Epithelial cell of proximal tubule (primary cell): Measurements from ENCODE around the gene ANGEL1. TPM values are rescaled to one million over a fixed set of nuclear protein-coding genes. Genes with fewer than 3 reads are reported as not detected.

Experiments used
- DNase-seq: peaks from one replicate; pipeline ENCODE4 v3.0.0-alpha.2; 2011; ENCODE audit warnings: low read depth
- H3K4me3 ChIP-seq: 2 replicates; pipeline ENCODE4 v1.5.1; 2011; ENCODE audit warnings: low read depth, mild to moderate bottlenecking, low read length
- CTCF ChIP-seq: conservative IDR thresholded peaks from 2 replicates; pipeline ENCODE4 v1.5.1; 2012; ENCODE audit warnings: low read depth, mild to moderate bottlenecking, low read length
- total RNA-seq: library from RNA; depleted of rRNA; stranded (reverse); fragments of >200 nt; gene quantifications from 2 replicates; pipeline ENCODE4 v1.2.3, GENCODE V29; 2015

ANGEL1 gene
- total RNA-seq, 1 donor from 2014 or later: 7.8 TPM

GRCh38 chr14:76830556-76830955 is 17.9 kb upstream of the ANGEL1 start:
- H3K4me3 ChIP-seq: no peak overlapping the region
- DNase-seq: no peak
- no peak for TF ChIP-seq CTCF

- TF ChIP-seq CTCF: no peak
- no peak for DNase-seq
- no peak overlapping the region for H3K4me3 ChIP-seq
Observed at GRCh38 chr14:76829650-76830421, 17.2 kb upstream of the ANGEL1 start.

GRCh38 chr14:76829013-76829365 is 16.3 kb upstream of the ANGEL1 start:
- H3K4me3 ChIP-seq: no peak overlapping the region
- no peak for DNase-seq
- no peak for TF ChIP-seq CTCF

GRCh38 chr14:76828339-76829012 is 15.8 kb upstream of the ANGEL1 start:
- no peak for TF ChIP-seq CTCF
- H3K4me3 ChIP-seq: peak overlapping the region; percentile 26
- DNase-seq: no peak

- DNase-seq: no peak
- TF ChIP-seq CTCF: no peak
- H3K4me3 ChIP-seq: peak overlapping the region; percentile 26
Observed at GRCh38 chr14:76827696-76828296, 15.1 kb upstream of the ANGEL1 start.

- no peak for DNase-seq
- TF ChIP-seq CTCF: no peak
- H3K4me3 ChIP-seq: no peak within 1 kb of the TSS
Observed at GRCh38 chr14:76826122-76826521, 13.4 kb upstream of the ANGEL1 start, which contains the start of gene LRRC74A. Gene LRRC74A (plus strand): TSS chr14:76826408. CDS start chr14:76826698, 290 bp downstream.
